GM12873 (cell line): ENCODE measurements around the gene CPNE4.

ENCODE experiments used
- TF ChIP-seq, protein P1 (sequence below): IDR thresholded peaks from 2 replicates; pipeline ENCODE4 v1.5.1; 2012; ENCODE audit warnings: low read depth, mild to moderate bottlenecking, moderate library complexity, low read length, control low read depth; ENCODE audit not compliant: insufficient read depth; ENCODE audit errors: missing control alignments

The CPNE4 gene

DNA sequence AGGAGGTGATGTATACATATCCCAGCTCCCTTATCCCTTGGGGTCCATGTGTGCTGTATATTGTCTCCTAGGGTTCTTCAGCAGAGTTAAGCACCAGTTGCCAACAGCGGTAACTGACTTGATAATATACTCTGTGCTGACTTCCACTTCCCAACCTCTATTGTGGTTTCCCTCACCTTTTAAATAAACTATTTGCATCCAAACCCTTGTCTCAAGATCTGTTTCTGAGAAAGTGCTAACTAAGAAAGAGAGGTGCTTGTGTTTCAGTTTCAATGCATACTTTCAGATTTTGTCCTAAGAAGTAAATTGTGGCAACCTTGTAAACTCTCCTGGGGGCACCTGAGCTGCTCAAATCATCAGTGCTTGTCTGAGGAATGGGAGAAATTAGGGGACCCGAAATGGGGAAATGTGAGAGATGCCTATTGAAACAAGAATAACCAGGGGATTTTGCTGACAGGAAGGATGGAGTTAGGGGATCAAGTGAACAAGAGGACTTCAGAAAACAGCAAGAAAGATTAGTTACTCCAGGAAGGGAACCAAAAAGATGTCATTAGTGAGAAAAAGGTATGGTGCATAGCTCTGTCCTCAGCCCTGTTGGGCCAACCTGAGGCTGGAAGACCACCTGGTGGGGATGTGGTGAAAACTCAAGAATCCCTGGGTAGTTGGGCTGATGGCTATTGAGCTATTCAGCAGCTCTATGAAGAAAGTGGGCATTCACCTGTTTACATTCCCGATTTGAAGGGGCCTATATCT lies 481.1 kb downstream of the CPNE4 start:
- TF ChIP-seq, protein P1, sequence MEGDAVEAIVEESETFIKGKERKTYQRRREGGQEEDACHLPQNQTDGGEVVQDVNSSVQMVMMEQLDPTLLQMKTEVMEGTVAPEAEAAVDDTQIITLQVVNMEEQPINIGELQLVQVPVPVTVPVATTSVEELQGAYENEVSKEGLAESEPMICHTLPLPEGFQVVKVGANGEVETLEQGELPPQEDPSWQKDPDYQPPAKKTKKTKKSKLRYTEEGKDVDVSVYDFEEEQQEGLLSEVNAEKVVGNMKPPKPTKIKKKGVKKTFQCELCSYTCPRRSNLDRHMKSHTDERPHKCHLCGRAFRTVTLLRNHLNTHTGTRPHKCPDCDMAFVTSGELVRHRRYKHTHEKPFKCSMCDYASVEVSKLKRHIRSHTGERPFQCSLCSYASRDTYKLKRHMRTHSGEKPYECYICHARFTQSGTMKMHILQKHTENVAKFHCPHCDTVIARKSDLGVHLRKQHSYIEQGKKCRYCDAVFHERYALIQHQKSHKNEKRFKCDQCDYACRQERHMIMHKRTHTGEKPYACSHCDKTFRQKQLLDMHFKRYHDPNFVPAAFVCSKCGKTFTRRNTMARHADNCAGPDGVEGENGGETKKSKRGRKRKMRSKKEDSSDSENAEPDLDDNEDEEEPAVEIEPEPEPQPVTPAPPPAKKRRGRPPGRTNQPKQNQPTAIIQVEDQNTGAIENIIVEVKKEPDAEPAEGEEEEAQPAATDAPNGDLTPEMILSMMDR, result no peak

DNA sequence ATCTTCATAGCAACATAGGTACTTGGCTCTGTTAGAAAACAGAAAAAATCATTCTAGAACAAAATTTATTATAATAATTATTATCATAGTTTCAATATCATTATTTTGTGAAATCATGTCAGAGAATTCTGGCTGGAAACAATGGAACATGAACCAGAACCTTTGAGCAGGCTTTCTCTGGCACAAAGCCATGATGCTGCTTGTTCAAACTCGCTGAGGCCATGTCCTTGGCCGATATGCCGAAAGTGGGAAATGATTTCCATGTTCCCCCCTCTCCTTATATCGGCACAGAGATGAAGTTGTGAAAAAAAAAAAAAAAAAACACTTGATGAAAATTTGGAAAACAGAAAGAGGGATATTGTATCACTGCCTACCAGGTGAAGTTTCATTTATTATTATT lies 483.1 kb downstream of the CPNE4 start:
- TF ChIP-seq, protein P1, result no peak

DNA sequence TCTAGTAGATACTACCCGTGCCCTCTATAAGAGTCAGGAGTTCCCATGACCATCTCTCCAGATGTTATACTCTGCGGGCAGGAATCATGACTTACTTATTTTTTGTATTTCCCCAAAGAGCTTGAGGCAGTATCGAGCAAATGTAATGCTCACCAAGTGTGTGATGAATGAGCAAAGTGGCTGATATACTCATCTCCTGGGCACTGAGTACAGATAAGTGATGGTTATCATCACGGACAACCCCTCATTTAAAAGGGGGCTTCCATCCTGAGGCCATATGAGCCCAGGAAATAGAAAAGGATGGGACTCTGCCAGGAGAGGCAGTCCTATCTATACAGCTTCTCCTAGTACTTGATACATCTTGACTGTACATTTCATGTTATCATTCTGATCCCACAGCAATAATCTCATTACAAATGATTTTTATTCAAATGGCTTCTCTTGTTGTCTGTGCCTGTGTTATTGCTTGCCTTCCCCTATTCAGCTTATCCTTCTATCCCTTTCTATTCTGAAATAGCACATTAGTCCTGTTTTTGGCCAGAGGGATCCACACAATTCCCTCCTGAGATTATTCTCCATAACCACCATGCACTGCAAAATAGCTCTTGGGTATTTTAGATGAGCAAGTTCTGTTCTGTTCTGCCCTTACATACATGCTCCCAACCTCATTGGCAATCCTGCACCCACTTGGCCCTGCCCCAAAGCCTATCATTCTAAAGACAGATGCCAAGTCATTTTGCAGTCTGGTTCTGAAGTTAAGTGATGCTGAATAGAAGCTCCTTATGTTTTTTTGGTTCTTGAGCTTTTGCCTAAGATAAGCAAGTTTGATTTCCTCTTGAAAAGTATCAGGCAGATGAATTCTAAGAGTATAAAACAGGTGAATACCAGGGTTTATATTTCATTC lies 484.0 kb downstream of the CPNE4 start:
- TF ChIP-seq, protein P1, result no peak

DNA sequence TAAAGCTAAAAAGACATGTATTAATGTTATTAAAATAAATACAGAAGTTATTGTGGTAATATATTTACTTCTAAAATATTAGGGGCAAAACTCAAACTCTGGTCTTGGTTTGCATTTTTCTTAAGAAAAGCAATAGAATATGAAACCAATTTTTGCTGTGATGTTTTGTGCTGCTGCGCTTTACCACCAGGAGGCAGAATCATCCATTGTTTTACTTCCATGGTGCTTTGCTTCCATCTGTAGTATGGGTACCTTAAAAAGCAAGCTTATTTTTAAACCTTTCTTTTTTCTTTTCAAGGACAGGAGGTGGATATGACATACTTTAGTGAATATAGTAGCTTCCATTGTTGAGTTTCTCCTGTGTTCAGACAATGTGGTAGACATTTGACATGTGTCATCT lies 485.5 kb downstream of the CPNE4 start:
- TF ChIP-seq, protein P1, result peak; percentile 71

DNA sequence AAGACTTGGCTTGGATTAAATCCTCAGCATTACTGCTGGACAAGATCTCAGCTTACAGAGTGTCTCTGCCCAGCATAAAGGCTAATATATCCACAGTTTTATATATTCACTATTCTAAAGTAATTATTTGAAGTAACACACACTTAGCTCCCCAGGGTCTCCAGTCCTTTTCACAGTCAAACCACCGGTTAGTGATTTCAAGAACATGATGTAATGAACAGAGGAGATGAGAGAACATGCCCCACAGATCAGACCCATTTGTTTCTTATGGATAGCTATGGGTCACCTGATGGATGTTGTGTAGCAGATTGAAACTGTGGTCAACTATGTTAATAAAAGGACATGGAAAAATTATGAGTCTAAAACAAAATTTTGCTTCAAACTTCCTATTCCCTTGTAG lies 487.2 kb downstream of the CPNE4 start:
- TF ChIP-seq, protein P1, result no peak

DNA sequence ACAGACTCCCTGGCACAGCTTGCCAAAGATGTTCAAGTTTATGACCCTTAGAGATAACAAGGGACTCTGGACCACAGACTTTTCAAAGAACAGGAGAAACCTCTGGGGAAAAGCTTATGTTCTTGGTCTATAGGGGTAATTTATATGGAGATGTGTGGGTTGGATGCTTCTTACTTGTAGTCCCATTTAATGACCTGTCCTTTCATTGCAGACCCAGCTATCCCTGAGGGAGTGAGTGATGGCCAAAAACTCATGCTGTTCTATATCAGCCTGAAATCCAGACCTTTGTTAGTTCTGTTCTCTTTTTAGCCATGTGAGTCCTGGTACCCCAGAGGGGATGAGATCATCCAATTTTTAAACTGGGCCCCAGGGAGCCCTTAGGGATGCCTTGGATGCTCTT lies 488.4 kb downstream of the CPNE4 start:
- TF ChIP-seq, protein P1, result no peak

DNA sequence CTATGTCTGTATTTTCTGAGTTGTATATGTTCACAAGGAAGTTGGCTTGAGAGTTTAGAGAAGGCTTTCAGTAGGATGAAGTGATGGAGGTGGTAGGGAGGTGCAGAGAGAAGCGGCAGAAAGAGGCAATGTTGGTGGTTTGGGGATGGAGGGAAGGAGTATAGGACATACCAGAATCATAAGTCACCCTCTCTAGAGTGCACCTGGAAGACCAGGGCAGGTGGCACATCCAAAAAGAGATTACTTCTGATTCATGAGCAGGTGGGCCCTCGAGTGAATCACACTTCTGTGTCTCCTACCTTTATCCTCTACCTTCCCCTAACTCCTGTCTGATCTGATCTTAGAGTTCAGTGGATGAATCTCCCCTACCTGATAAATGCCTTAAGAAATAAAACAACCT lies 490.3 kb downstream of the CPNE4 start:
- TF ChIP-seq, protein P1, result no peak
